Vagina (tissue), 2 donors: Measurements from ENCODE around the gene CCNY.

ENCODE experiments used
- CTCF ChIP-seq, 3 experiments: fragments of 450-650 bp in 2 of 3; fragments of 200-600 bp in 1 of 3; sonication (generic) in 1 of 3; IDR thresholded peaks; one replicate each; pipeline ENCODE4 v1.5.1; 2017 to 2019; ENCODE audit warnings: antibody characterized with exemption in 3 of 3, mild to moderate bottlenecking in 2 of 3, moderate library complexity in 2 of 3
- POLR2A ChIP-seq, 2 donors: fragments of 450-650 bp; IDR thresholded peaks; one replicate each; pipeline ENCODE4 v1.6.1; 2017; ENCODE audit warnings: antibody characterized with exemption in 2 of 2, mild to moderate bottlenecking in 2 of 2, moderate library complexity in 2 of 2
- POLR2AphosphoS5 ChIP-seq, 2 donors: sonication (generic); formaldehyde crosslinking; IDR thresholded peaks; one replicate each; pipeline ENCODE4 v1.9.0; 2017; ENCODE audit warnings: antibody characterized with exemption in 2 of 2, mild to moderate bottlenecking in 2 of 2, low read depth in 1 of 2; ENCODE audit not compliant: insufficient read depth in 1 of 2

GRCh38 chr10:35382096-35382495, 45.8 kb downstream of the CCNY start:
- TF ChIP-seq POLR2AphosphoS5 (IDR thresholded peaks at IDR 0.05; ENCODE audit: insufficient read depth in 1 of 2, low read depth in 1 of 2), result no peak
- TF ChIP-seq CTCF (IDR thresholded peaks at IDR 0.05), result no peak
- no peak for TF ChIP-seq POLR2A (IDR thresholded peaks at IDR 0.05)
